ENCODE measurements around the gene SARDH.

- TF ChIP-seq CTCF (IDR thresholded peaks at IDR 0.05) (no peak), POLR2A (IDR thresholded peaks at IDR 0.05) (no peak)
Measured at GRCh38 chr9:133752739-133753446, 14.7 kb upstream of the SARDH start.
